ENCODE data around the gene LRRC75B. TPM values are rescaled to one million over a fixed set of nuclear protein-coding genes. Genes with fewer than 3 reads are reported as not detected.
A peak's percentile ranks its signal among the peaks of the same experiment; 100 is the strongest.

LRRC75B gene
- total RNA-seq, 1 experiment from 2014 or later = 1.3 TPM

DNA sequence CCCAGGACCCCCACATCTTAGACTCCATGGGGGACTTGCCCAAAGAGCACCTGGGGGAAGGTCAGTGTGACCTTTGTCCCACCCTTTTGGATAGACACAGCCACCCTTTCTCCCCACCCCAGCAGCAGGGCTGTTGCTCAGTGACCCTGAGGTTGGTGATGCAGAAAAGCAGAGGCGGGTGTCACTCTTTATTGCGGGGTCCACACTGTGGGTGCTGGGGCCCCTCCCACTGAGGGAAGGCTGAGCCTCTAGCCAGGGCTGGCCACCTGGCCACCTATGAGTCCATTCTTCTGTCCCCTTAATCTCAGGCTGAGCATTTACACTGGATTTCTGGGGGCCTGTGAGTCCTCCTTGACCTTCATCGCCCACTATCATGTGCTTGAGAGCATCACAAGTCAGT, 7.4 kb downstream of the LRRC75B start:
- DNase-seq (ENCODE audit: low read depth) = no peak

- DNase-seq (ENCODE audit: low read depth) = no peak
Measured at GRCh38 chr22:24584871-24585411, 7.9 kb downstream of the LRRC75B start.

- DNase-seq (ENCODE audit: low read depth) = no peak
Measured at GRCh38 chr22:24584166-24584790, 8.6 kb downstream of the LRRC75B start.

DNA sequence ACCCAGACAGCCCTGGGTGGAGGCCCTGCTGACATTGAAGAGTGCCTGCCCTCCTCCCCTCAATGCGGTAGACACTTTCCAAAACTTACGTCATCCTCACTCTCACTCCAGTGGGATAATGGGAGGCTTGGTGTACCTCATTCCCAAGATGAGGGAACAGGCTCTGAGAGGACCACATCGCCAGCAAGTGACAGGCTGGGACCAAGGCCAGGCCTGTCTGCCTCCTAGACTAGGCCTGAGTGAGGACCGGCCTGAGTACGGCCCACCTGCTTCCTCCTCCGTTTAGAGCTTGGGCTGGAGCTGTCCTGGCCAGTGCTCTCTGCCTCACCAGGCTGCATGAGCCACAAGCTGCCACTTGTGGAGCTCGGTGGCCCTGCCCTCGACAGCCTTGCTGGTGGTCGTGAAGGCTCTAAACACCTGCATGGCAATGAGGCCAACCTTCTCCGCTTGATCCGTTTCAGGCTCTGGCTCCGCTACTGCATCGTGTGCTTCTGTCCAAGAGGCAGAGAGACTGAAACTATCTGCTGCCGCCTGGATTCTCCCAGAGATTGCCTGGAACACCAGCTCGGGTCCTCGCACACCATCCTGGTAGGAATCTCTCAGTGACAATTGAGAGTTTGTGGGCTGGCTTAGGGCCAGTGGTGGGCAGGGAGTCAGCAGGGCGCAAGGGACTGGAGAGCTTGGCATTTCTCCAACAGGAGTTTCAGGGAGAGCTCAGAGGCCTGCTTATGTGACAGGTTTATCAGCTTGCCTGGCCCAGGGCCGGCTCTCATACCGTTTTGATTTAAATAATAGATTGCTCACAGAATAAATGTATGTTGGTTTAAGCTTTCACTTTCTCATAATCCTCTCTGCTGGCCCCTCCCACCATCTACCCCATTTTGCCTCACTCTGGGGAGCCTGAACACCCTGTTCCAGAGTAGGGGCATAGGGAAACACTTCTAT, 9.4 kb downstream of the LRRC75B start:
- peak; percentile 56 for DNase-seq (ENCODE audit: low read depth)

DNA sequence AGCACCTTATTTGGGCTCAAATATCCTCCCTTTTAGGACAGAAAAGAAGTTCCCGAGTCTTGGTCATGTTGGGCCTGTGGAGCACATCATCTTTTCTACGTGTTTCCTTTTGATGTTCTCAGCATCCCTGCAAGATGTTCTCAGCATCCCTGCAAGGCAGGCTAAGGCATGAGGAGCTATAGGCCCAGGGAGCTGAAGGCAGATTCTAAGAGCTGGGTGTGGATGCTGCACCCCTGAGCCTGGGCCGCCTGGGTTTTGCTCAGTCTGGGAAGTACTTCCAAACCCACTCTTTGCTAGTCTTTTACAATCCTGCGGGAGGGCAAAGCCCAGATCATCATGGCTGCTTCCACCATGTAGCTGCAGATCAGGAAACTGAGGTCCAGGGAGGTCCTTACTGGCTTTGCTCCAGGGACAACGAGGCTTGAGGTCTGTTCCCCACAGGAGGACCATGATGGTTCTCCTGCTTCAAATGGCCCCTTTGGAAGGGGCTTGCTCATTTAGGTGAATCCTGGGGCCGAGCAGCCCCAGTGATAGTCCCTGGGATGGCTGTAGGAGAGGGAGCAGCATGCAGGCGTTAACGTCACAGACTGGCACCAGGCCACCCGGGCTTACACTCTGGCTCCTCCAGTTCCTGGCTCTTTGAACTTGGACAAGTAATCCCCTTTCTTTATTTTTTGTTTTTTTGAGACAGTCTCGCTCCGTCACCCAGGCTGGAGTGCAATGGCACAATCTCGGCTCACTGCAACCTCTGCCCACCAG, 10.6 kb downstream of the LRRC75B start:
- DNase-seq (ENCODE audit: low read depth) = no peak

DNA sequence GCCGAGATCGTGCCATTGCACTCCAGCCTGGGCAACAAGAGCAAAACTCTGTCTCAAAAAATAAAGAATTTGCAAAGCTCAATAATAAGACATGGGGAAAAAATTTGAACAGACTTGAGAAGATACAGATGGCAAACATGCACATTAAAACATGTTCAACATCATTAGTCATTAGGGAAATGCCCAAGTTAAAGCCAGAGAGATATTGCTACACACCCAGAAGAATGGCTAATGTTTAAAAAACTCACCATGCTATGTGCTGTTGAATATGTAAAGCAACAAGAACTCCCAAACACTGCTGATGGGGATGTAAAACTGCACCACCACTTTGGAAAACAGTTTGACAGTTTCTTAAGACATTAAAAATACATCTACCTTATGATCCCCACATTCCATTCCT, 12.6 kb downstream of the LRRC75B start:
- no peak for DNase-seq (ENCODE audit: low read depth)

DNA sequence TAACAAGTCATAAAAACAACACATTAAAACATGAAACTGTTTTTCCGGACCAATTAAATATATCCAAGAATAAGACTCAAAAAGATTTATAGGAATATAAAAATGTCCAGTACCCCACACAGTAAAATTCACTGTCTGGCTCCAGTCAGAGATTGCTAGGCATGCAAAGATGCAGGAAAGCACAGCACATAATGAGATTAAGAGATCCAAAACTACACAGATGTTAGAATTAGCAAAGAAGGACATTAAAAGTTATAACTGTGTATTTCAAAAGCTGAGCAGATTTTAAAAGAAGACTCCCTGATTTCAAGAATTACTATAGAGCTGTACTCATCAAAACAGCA, 13.6 kb downstream of the LRRC75B start:
- no peak for DNase-seq (ENCODE audit: low read depth)

GRCh38 chr22:24578355-24579257, 14.3 kb downstream of the LRRC75B start:
- no peak for DNase-seq (ENCODE audit: low read depth)

GRCh38 chr22:24576778-24577177, 16.1 kb downstream of the LRRC75B start:
- DNase-seq (ENCODE audit: low read depth) = no peak

DNA sequence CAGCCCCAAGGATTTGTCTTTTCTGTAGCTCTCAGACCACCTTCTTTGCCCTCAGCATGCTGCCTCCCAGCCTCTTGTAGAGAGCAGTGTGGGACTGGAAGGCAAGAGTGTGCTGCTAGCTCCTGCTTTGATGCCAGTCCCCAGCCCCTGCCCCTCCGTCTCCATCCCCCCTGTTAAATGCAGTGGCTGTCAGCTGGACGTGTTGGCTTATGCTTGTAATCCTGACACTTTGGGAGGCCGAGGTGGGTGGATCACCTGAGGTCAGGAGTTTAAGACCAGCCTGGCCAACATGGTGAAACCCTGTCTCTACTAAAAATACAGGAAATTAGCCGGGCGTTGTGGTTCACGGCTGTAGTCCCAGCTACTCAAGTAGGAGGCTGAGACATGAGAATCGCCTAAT, 21.6 kb downstream of the LRRC75B start:
- no peak for DNase-seq (ENCODE audit: low read depth)

DNA sequence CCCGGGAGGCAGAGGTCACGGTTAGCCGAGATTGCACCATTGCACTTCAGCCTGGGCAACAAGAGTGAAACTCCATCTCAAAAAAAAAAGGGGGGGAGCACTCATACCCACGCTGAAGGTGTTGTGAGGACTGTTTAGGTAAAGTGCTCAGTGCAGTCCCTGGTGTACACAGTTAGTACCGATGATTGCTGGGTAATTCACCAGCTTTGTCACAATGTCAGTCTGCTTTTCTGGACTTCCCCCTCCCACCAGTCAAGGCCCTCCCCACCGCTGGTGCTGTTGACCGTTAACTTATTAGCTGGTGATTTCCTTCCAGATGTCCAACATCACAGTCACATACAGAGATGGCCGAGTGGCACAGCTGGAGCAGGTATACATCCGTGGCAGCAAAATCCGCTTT, 25.2 kb downstream of the LRRC75B start:
- DNase-seq (ENCODE audit: low read depth) = no peak

DNA sequence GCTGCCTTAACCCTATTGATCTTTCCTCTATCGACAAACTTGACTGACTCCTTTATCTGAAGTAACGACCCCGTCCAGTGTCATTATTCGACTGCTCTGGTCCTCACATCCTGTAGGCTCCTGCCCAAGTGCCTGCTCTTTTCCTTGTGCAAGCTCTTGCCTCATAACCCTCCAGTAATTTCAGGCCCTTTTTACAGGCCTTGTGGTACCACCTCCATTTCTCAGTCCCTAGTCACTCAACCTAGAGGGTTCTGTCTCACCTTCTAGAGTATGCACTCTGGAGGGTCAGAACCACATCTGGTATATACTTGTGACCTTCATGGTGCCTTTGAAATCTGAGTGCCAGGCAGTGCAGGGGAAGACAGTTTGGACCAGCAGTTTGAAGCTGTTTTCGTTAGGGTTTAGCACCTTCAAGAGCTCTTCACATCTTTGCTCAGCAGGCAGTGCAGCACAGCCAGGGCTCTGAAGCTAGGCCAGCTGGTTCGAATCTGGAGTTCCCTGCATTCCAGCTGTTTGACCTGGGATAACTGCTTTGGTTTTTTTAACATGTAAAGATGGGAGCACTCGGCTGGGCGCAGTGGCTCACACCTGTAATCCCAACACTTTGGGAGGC, 25.9 kb downstream of the LRRC75B start:
- no peak for DNase-seq (ENCODE audit: low read depth)

GRCh38 chr22:24565077-24565476, 27.8 kb downstream of the LRRC75B start:
- no peak for DNase-seq (ENCODE audit: low read depth)

DNA sequence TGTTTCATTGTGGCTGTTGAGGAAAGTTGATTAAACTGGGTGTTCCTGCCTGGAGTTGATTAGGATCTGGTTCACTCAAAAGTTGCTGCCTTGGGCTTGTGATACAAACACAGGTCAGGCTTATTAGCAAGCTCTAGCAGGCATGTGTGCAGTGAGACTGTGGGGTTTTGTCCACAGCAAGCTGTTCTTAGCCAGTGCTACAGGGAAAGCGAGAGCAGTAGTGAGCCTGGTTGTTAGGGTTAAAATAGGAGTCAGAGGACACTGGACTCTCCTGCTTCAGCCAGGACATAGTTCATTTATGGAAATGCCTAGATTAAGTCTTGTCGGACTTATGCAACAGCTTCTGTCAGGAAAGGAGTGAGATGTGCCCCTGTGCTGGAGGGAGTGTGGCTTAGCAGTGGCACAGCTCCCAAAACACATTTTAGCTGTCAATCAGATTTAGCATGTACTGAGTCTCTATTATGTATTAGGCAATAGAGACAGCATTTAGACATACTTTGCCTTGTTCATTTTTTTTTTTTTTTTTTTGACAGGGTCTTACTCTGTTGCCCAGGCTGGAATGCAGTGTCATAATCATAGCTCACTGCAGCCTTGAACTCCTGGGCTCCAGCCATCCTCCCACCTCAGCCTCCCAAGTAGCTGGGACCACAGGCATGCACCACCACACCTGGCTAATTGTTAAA, 28.4 kb downstream of the LRRC75B start:
- DNase-seq (ENCODE audit: low read depth) = no peak

DNA sequence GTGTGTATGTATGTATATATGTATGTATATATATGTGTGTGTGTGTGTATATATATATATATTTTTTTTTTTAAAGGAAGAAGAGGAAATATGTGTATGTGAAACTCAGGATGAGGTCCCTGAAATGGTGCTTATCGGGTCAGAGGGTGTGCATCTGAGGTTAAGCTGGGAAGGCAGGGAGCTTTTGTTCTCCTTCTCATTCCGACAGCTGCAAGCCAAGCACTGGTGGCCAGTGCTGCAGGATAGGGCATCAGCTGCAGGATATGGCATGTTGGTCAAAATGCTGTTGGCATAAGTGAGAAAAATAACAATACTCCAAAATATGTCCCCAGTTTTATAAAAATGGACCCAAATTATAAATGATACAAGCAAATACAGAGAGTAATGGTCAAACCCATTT, 29.6 kb downstream of the LRRC75B start:
- no peak for DNase-seq (ENCODE audit: low read depth)

- no peak for DNase-seq (ENCODE audit: low read depth)
Measured at GRCh38 chr22:24559471-24559870, 33.4 kb downstream of the LRRC75B start.

GRCh38 chr22:24555165-24556039, 37.5 kb downstream of the LRRC75B start, which contains the start of gene SNRPD3:
TSS of gene SNRPD3 (plus strand) at chr22:24555999. CDS start at chr22:24557675, 1,676 bp downstream.
- peak; percentile 98 for DNase-seq (ENCODE audit: low read depth)

DNA sequence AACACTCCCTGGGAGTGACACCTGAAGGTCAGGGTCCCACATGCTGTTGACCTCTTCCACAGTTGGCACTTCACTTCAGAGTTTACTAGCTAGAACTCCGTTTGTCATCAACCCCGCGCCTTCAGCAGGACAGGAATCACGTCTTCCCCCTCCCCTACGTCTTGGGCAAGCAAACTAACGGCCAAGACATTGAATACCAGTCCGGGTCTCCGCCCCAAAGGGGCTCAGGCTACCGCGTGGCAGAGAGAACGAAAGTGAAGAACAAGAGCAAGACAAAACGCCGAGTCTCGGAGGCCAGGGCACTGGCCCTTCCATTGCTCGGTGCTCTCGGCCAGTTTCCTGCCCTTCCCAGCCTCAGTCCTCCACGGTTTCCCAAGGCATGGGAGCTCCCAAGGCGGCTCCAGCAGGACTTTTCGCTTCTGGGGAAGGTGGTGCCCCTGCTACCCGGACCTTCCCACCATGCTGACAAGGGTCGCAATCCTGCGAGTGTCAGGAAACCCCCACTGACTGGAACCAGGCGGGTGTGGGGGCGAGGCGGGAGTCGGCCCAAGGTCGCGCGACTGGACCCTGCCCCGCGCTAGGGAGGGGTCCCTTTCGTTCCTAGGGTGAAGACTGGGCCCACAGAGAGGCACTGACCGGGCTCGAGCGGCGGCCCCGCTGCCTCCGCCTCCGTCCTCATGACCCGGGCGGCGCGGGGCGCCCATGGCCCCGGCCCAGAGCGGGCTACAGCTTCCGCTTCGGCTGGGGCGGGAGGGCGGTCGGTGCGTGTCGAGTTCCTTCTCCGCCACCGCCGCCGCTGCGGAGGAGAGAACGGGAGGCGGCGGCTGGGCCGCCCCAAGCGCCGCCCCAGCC, 38.3 kb downstream of the LRRC75B start, which contains the start of gene GUCD1:
GUCD1 (minus strand) TSS at position 826 of the 852 bp plus-strand sequence; CDS start at position 679, 147 bp downstream.
- peak; percentile 32 for DNase-seq (ENCODE audit: low read depth)
